Psoas muscle (tissue), 8 donors: Measurements from ENCODE around the gene FRG2. TPM values are rescaled to one million over a fixed set of nuclear protein-coding genes. Genes with fewer than 3 reads are reported as not detected.
"Not testable (repeated sequence)": the region's sequence is repeated elsewhere in the genome, so short reads cannot be mapped to it uniquely, and the experiment has no call there.

ENCODE experiments used
- ATAC-seq, 4 donors: fragments of 200-7000 bp; cut with Tn5 transposase; one replicate each; pipeline ENCODE4 v1.9.1; 2020; ENCODE audit warnings: moderate library complexity in 3 of 4, mild to moderate bottlenecking in 2 of 4
- DNase-seq, 2 donors: peaks; one replicate each; pipeline ENCODE4 v3.0.0-alpha.2; 2020
- H3K27ac ChIP-seq: fragments of 200-600 bp; one replicate; pipeline ENCODE4 v1.8.0; 2022
- H3K27me3 ChIP-seq, 3 donors: fragments of 200-600 bp in 1 of 3; one replicate each; pipeline versions ENCODE4 v1.6.1 to v1.8.0; 2013 to 2022; ENCODE audit warnings: low read length in 2 of 3, mild to moderate bottlenecking in 2 of 3, moderate library complexity in 1 of 3; ENCODE audit not compliant: insufficient read depth in 3 of 3
- H3K36me3 ChIP-seq, 2 donors: fragments of 200-600 bp in 1 of 2; one replicate each; pipeline versions ENCODE4 v1.6.1 to v1.8.0; 2013 to 2022; ENCODE audit warnings: low read depth in 1 of 2, mild to moderate bottlenecking in 1 of 2, moderate library complexity in 1 of 2; ENCODE audit not compliant: insufficient read depth in 1 of 2
- H3K4me1 ChIP-seq: fragments of 200-600 bp; one replicate; pipeline ENCODE4 v1.8.0; 2022
- H3K4me3 ChIP-seq: fragments of 200-600 bp; one replicate; pipeline ENCODE4 v1.8.0; 2022; ENCODE audit warnings: mild to moderate bottlenecking
- H3K9me3 ChIP-seq: fragments of 200-600 bp; one replicate; pipeline ENCODE4 v1.8.0; 2022
- WGBS, 3 donors: extraction: QIAGEN DNeasy Blood & Tissue Kit; methylation state at CpG; one replicate each; pipeline versions ENCODE4 v1.1.6 to v1.1.7; 2013; 5-methylcytosine and 5-hydroxymethylcytosine counted together
- intact Hi-C, 2 donors: fragments of 100-400 bp; cut with DNase I; formaldehyde crosslinking; loops; one replicate each; pipeline versions ENCODE4 v1.11.0 to v1.14.2; 2022
- long read RNA-seq, 2 donors: library from polyadenylated mRNA; unstranded; transcript quantifications; one replicate each; pipeline ENCODE4 v2.0.0, GENCODE V29; 2021
- polyA plus RNA-seq, 3 donors: library from polyadenylated mRNA; stranded (reverse); fragments of 200-250 nt; gene quantifications; one replicate each; pipeline ENCODE4 v1.2.3, GENCODE V29; 2013
- total RNA-seq, 4 donors: library from RNA; stranded (reverse); fragmentation: NEBNext Ultra II Directional in 2 of 4; extraction: Animal tissue kit (Norgen Biotek cat#: 25700) in 2 of 4; gene quantifications; one replicate each; pipeline versions ENCODE4 v1.2.1 to v1.2.4, GENCODE V29; 2021 to 2023
- donor health status: healthy with polysubstance abuse.
- donor health status: DM: no; HTN: no; CAD: no; lungs with moderate emphysema.
- donor health status: Bipolar disorder and iron deficiency.
- donor health status: healthy.
- donor health status: DM: yes; HTN: yes; CAD: no.
- donor health status: DM: no; HTN: no; CAD: no.
- donor health status: DM: no; HTN: no; CAD: no.
- donor health status: DM: yes; HTN: yes; CAD: no.

The FRG2 gene
- total RNA-seq (not detected), polyA plus RNA-seq (not detected)
- long read RNA-seq, donor 1: 0 reads
- long read RNA-seq, donor 2: 0 reads

- not testable (repeated sequence) for DNase-seq
Measured at GRCh38 chr4:190027156-190027555, at the start of gene FRG2. Gene FRG2, minus strand, starts transcription at chr4:190027256. Its CDS starts 52 bp downstream, at chr4:190027204.

GRCh38 chr4:190068351-190068750 is 41.3 kb upstream of the FRG2 start:
- peak in 1 of 2 donors; percentile 13 for DNase-seq
- intact Hi-C loops, H3K9me3 ChIP-seq, ATAC-seq, H3K27ac ChIP-seq, H3K4me3 ChIP-seq, H3K27me3 ChIP-seq, H3K4me1 ChIP-seq, H3K36me3 ChIP-seq: not testable (repeated sequence)
- WGBS, 3 donors: 42 to 62% (median 55%) methylated on average over 29 to 37 of the region's 45 CpGs

More at GRCh38 chr4:190027156-190027555, at the start of gene FRG2:
- H3K9me3 ChIP-seq, H3K4me3 ChIP-seq, H3K4me1 ChIP-seq, H3K27me3 ChIP-seq, ATAC-seq, intact Hi-C loops, H3K36me3 ChIP-seq, H3K27ac ChIP-seq: not testable (repeated sequence)
- WGBS, 3 donors: 64 to 100% (median 75%) methylated on average over 1 to 3 of the region's 10 CpGs

- H3K4me3 ChIP-seq, H3K36me3 ChIP-seq, ATAC-seq, H3K4me1 ChIP-seq, intact Hi-C loops, H3K27me3 ChIP-seq, H3K9me3 ChIP-seq, H3K27ac ChIP-seq, DNase-seq: not testable (repeated sequence)
- 20 to 28% methylated on average over 3 of the region's 3 CpGs; no CpG with 5 or more reads in 1 of the 3 donors for WGBS, 3 donors
Measured at GRCh38 chr4:190064805-190065204, 37.7 kb upstream of the FRG2 start.

GRCh38 chr4:190064342-190064741 is 37.3 kb upstream of the FRG2 start, which contains the start of gene DBET:
Gene DBET, plus strand, starts transcription at chr4:190064502.
- intact Hi-C loops, ATAC-seq, DNase-seq, H3K9me3 ChIP-seq, H3K36me3 ChIP-seq, H3K27me3 ChIP-seq, H3K4me1 ChIP-seq, H3K27ac ChIP-seq, H3K4me3 ChIP-seq: not testable (repeated sequence)
- WGBS, 3 donors: 32 to 38% methylated on average over 2 of the region's 2 CpGs; no CpG with 5 or more reads in 1 of the 3 donors

- H3K27ac ChIP-seq, H3K4me3 ChIP-seq, H3K9me3 ChIP-seq, H3K4me1 ChIP-seq, DNase-seq, H3K36me3 ChIP-seq, ATAC-seq, intact Hi-C loops, H3K27me3 ChIP-seq: not testable (repeated sequence)
- WGBS, 3 donors: 62 to 84% (median 77%) methylated on average over 2 to 4 of the region's 4 CpGs
Measured at GRCh38 chr4:190058997-190059396, 31.9 kb upstream of the FRG2 start.

GRCh38 chr4:190049378-190050239 is 22.6 kb upstream of the FRG2 start:
- DNase-seq: peak in 1 of 2 donors; percentile 53
- H3K36me3 ChIP-seq, H3K27ac ChIP-seq, H3K27me3 ChIP-seq, H3K4me3 ChIP-seq, ATAC-seq, intact Hi-C loops, H3K9me3 ChIP-seq, H3K4me1 ChIP-seq: not testable (repeated sequence)
- 19 to 39% (median 30%) methylated on average over 4 to 7 of the region's 28 CpGs for WGBS, 3 donors

- H3K36me3 ChIP-seq, H3K4me3 ChIP-seq, intact Hi-C loops, H3K4me1 ChIP-seq, H3K27ac ChIP-seq, DNase-seq, ATAC-seq, H3K27me3 ChIP-seq, H3K9me3 ChIP-seq: not testable (repeated sequence)
- 10 to 27% (median 11%) methylated on average over 1 of the region's 12 CpGs for WGBS, 3 donors
Measured at GRCh38 chr4:190047627-190048026, 20.6 kb upstream of the FRG2 start.

- DNase-seq: not testable (repeated sequence)
Measured at GRCh38 chr4:190040873-190041272, 13.8 kb upstream of the FRG2 start.

GRCh38 chr4:190037704-190038388 is 10.8 kb upstream of the FRG2 start:
- H3K4me1 ChIP-seq, H3K9me3 ChIP-seq, ATAC-seq, H3K4me3 ChIP-seq, DNase-seq, H3K27ac ChIP-seq, H3K36me3 ChIP-seq, intact Hi-C loops: not testable (repeated sequence)
- 2 to 4% methylated on average over 4 to 6 of the region's 39 CpGs; no CpG with 5 or more reads in 1 of the 3 donors for WGBS, 3 donors
- H3K27me3 ChIP-seq: peaks cover 0 to 32% (median 5%) of the 10 kb centered on the region in 3 donors

More at GRCh38 chr4:190040873-190041272, 13.8 kb upstream of the FRG2 start:
- ATAC-seq, H3K4me1 ChIP-seq, H3K4me3 ChIP-seq, intact Hi-C loops, H3K9me3 ChIP-seq, H3K27ac ChIP-seq, H3K36me3 ChIP-seq: not testable (repeated sequence)
- H3K27me3 ChIP-seq: peaks cover 0 to 20% (median 5%) of the 10 kb centered on the region in 3 donors
- WGBS, 3 donors: 17 to 20% (median 19%) methylated on average over 25 to 32 of the region's 40 CpGs

- H3K4me1 ChIP-seq, H3K4me3 ChIP-seq, H3K9me3 ChIP-seq, intact Hi-C loops, H3K36me3 ChIP-seq, DNase-seq, H3K27ac ChIP-seq, ATAC-seq: not testable (repeated sequence)
- H3K27me3 ChIP-seq: peaks cover 0 to 16% (median 0%) of the 10 kb centered on the region in 3 donors
- 48 to 73% (median 63%) methylated on average over 3 of the region's 5 CpGs for WGBS, 3 donors
Measured at GRCh38 chr4:190031264-190031663, 4.2 kb upstream of the FRG2 start.
